Esophagus muscularis mucosa (tissue), 4 donors: ENCODE results near the gene SYCN.

Experiments
- EP300 ChIP-seq: sonication (generic); formaldehyde crosslinking; IDR thresholded peaks from one replicate; pipeline ENCODE4 v1.6.1; 2017; ENCODE audit warnings: antibody characterized with exemption
- POLR2A ChIP-seq: fragments of 450-650 bp; IDR thresholded peaks from one replicate; pipeline ENCODE4 v1.6.1; 2017; ENCODE audit warnings: antibody characterized with exemption, moderate library complexity, mild to moderate bottlenecking, low read depth
- POLR2AphosphoS5 ChIP-seq, 2 donors: sonication (generic); formaldehyde crosslinking; IDR thresholded peaks; one replicate each; pipeline ENCODE4 v1.6.1; 2017; ENCODE audit warnings: antibody characterized with exemption in 2 of 2
- TF ChIP-seq, protein P1 (sequence below), 3 experiments: fragments of 200-600 bp in 2 of 3; fragments of 450-650 bp in 1 of 3; sonication (generic) in 2 of 3; IDR thresholded peaks; one replicate each; pipeline ENCODE4 v1.5.1; 2017 to 2019; ENCODE audit warnings: antibody characterized with exemption in 3 of 3, mild to moderate bottlenecking in 2 of 3, moderate library complexity in 1 of 3

DNA sequence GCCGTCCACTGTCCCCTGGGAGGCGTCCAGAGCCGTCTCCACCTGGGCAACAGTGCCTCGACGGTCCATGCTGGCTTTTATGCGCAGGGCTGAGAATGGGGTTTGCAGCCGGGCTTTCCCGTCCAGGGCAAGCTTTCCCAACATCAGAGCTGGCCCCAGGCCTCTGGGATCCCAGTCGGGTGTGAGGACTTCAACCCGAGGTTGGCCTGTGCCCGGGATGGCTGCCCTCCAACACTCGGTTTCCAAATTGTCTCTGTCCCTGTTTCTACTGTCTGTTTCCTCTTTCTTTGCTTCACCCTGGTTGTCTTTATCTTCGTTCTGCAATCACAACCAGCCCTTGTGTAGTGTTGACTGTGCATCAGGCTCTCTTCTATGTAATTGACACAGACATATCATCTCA, 44.7 kb upstream of the SYCN start, which contains the start of gene IFNL4:
- TF ChIP-seq, protein P1, sequence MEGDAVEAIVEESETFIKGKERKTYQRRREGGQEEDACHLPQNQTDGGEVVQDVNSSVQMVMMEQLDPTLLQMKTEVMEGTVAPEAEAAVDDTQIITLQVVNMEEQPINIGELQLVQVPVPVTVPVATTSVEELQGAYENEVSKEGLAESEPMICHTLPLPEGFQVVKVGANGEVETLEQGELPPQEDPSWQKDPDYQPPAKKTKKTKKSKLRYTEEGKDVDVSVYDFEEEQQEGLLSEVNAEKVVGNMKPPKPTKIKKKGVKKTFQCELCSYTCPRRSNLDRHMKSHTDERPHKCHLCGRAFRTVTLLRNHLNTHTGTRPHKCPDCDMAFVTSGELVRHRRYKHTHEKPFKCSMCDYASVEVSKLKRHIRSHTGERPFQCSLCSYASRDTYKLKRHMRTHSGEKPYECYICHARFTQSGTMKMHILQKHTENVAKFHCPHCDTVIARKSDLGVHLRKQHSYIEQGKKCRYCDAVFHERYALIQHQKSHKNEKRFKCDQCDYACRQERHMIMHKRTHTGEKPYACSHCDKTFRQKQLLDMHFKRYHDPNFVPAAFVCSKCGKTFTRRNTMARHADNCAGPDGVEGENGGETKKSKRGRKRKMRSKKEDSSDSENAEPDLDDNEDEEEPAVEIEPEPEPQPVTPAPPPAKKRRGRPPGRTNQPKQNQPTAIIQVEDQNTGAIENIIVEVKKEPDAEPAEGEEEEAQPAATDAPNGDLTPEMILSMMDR (IDR thresholded peaks at IDR 0.05) = no peak
- TF ChIP-seq POLR2A (no peak), EP300 (no peak), POLR2AphosphoS5 (IDR thresholded peaks at IDR 0.05) (no peak)
